AG08396 (cell line): ENCODE results near the gene JAML.

Experiments used
- DNase-seq: peaks from one replicate; pipeline ENCODE4 v3.0.0; 2012; ENCODE audit warnings: low spot score, mixed read lengths

Gene JAML

DNA sequence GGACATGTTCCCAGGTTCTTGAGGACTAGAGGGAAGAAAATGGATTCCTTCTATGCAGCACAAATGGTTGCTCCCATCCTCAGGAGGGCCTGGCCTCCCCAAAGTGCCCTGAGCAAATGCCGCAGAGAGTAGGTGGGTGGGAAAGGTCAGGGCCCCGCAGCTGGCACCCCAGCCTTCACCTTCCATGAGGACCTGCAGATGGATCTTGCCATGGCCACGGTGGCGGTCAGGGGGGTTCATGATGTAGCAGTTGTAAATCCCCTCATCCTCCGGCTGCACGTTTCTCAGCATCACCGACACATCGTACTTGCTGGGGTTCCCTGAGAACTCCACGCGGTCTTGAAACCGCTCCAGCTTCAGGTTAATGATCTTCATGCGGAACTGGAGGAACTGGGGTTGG lies 56.9 kb downstream of the JAML start:
- DNase-seq = no peak

DNA sequence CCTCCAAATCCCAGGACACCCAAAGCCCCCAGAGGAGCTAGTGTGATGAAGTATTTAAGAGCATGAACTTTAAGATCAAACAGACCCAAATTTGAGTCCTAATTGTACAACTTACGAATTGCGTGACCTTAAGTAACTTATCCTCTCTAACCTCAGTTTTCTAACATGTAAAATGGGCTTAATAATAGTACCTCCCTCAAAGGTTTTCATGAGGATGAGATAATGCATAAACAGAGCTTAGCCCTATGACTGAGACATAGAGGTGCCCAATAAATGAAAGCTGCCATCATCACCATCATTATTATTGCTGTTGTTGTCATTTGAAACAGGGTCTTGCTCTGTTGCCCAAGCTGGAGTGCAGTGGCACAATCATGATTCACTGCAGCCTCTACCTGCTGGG lies 57.6 kb downstream of the JAML start:
- DNase-seq = no peak

DNA sequence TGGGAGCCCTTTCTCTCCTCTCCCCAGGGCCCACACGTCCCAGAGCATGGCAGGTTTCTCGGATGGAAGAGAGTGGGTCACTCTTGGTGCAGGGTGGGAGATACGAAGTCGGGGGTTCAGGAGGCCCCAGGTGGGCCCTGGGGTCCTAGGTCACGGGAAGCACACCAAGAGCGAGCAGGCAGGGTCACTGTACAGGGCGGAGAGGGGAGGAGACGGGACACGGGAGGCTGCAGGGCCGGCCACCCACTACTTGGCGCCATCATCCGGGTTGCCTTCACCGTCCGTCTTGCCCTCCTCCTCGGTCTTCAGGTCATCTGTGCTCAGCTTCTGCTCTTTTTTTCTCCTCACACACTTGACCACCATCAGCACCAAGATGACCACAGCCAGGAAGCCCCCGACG lies 58.2 kb downstream of the JAML start:
- DNase-seq = no peak

DNA sequence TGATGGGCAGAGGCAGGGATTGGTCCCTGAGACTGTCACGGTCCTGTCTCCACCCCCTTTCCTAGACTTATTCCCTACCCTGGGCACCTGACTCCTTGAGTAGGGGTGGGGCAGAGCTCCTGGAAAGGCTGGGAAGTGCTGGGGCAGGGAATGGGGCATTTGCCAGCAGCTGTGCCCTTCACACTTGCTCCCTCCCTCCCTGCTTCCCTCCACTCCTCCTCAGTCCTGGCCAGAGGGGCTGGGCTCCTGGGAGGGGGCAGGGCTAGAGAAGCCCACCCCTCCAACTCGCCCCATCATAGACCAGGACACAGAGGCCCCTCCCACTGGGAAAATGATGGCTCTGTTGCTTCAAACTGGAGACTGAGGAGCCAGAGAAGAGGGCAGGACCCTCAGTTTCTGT lies 59.9 kb downstream of the JAML start:
- DNase-seq = no peak

DNA sequence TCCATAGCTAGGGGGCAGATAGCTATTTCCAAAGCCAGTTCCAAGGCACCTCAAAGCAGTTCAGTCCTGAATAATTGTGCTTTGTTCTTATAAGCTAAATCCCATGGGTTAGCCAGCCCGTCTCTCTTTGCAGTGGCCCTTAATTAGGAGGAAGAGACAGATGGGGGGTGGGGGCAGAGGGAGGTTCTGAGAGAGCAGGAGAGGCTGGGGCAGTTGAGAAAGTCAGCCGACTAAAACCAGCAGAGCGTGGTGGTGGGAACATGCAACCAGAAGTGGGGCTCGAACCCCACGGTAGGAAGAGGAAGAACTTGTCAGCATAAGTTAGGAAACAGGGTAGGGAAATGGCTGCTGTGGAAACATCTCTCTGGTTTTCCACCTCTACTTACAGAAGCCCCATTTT lies 61.3 kb downstream of the JAML start:
- no peak for DNase-seq

DNA sequence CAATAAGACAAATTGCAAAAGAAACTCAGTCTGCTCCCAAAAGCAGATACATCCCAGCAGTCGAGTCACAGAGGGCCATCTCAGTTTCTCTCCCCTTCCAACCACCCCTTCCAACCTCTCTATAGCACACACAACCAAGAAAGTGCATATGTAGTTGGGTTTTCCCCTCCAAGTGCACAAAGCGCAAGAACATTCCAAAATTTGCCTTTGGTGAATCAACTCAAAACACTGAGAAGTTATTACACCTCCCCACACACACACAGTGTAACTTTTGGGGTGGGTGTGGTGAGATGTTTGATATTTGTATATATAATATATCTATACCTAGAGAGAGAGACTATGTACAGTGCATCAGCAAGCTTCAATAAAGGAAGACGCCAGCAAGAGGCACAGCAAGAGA lies 62.0 kb downstream of the JAML start:
- no peak for DNase-seq

DNA sequence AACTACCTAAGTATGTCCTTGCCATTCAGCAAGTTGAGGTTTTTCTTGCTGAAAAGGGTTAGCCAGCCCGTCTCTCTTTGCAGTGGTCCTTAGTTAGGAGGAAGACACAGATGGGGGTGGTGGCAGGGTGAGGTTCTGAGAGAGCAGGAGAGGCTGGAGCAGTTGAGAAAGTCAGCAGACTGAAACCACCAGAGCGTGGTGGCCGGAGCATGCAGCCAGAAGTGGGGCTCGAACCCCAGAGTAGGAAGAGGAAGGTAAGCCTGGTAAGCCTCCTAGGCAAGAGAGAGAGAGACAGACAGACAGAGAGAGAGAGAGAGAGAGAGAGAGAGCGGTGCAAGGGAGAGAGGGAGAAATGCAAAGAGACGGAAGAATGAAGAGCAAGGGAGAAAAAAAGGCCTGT lies 63.0 kb downstream of the JAML start:
- no peak for DNase-seq

DNA sequence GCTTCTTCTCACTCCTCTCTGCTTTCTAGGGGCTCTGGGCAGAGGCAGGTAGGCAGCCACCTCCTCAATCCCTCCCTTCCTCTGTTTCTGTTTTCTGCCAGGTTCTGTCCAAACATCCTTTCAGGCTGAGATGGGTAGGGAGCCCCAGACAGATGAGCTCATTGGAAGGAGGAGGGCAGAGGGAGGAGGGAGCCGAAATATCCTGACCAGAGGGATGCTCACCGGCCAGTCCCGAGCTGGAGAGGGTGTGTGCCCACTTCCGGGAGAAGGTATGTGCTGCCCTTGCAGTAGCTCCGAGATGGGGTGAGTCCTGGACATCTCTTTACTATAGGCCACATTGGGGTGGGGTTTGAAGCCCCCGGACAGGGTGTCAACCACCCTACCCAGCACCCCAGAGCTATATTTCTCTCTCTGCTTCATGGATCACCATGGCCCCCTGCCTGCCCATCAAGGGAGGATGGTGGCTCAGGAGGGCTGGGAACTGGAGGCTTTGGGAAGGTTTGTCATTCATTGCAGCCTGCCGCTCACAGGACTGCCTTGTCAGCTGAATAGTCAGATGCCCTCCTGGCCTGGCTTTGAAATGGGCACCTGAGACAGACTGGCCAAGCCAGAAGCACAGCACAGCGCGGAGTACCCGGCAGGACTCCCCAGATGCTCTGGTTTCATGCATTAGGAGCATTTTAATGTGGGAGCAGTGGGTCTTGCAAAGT lies 67.5 kb downstream of the JAML start:
- DNase-seq = no peak

DNA sequence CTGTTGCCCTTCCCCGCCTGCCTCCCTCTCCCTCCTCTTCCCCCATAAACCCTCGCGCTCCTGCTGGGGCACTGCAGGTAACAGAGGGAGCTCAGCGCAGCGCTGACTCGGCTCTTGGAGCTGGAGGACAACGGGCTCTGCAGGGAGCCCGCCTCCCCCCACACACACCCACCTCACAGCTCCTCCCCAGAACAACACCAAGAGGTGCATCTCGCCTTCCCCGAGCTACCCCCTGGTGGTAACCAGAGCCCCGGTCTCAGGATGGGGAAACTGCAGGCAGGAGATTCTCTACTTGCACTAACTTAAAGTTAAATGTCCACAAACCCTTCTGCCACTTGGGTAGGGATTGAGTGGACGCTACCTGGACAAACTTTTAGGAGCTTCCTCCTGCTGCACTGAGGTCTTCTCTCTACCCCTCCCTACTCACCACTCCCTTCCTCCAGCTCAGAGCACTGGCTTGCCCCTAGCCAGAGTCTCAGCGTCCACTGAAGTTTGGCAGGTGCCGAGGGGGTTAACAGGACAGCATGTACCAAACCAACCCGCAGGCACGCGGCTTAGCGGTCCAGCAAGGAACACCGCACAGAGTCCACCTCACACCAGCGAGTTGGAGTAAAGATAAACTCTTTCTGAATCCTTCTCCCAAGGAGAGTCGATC lies 68.2 kb downstream of the JAML start:
- no peak for DNase-seq

DNA sequence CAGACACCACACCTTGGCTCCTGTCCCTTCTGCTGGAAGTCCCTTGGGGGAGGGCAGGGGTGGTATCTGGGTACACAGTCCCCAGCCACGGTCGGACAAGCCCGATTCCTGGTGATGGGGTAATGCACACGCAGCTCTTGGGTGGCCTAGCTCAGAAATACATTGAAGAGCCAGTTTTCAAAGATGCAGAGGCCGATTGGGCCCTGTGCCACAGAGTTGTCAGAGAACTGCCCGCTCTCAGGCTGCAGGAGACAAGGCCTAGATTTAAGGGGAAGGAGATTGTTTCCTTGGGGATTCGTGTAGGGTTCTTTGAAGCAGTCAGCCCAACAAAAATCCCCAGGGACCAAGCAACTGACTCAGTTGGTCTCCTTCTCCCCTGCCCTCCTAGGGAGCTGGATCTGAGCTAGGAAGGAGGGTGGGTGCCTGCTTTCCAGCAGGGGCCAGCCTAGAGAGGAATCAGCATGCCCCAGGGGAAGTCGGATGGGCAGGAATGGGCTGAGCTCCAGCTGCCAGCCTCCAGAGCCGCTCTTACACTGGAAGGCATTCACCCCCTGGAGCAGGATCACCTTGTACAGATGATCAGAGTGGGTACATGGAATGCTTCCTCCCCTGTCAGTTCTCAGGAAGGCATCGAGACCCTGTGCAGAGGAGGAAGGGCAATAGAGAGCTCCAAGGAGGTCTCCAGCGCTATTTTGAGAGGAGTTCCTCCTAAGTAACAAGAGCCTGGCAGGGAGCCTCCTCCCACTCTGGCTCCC lies 68.9 kb downstream of the JAML start:
- DNase-seq = no peak

DNA sequence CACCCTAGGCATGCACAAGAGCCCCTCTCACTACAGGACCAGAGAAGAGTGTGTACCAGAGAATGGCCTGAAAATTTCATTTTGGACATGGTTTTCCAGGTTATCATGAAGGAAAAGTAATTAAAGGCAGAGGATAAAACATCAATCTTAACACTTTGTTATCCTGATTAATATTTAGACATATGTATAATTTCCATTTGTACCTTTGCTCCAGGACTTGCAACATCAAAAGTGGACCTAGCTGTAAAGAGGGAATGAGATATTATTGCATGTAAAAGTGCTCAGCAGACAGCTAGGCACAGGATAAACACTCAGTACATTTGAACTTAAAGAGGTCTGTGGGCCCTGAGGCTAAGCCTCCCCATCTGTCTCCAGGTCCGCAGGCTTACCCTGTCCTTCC lies 70.2 kb downstream of the JAML start:
- DNase-seq = no peak

DNA sequence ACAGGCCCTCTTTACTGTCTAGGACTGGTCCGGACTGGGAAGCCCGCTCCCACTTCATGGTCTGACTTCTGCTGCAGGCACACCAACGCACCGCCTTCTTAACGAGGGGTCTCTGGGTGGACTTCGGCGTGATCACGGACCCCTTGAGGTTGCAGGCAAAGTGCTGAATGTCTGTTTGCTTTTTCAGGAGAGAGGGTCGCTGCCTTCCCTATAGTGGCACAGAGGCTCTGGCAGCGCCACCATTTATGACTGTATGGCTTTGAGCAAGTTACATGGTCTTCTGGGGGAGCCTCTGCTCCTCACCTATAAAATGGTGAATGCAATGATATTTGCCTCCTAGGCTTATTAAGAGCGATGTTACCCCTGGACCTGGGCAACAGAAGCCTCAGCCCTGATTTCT lies 70.8 kb downstream of the JAML start:
- DNase-seq = no peak

DNA sequence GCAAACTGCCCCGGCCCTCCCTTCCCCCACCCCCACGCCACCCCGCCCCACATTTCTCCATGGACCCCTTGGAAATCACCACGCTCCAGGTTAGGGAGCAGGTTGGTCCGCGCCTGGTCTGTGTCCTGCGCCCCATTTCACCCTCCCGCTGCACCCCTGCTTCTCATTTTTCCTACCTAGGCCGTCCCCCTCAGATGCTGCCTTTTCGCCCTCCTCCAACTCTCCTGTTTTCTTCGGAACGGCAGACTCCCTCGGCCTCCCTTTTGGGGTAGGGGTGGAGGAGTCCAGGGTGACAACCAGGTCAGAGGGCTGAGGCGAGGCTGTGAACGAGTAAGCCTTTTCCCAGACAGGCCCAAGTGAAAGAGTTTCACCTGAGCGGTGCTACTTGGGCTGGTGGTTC lies 71.3 kb downstream of the JAML start:
- no peak for DNase-seq

DNA sequence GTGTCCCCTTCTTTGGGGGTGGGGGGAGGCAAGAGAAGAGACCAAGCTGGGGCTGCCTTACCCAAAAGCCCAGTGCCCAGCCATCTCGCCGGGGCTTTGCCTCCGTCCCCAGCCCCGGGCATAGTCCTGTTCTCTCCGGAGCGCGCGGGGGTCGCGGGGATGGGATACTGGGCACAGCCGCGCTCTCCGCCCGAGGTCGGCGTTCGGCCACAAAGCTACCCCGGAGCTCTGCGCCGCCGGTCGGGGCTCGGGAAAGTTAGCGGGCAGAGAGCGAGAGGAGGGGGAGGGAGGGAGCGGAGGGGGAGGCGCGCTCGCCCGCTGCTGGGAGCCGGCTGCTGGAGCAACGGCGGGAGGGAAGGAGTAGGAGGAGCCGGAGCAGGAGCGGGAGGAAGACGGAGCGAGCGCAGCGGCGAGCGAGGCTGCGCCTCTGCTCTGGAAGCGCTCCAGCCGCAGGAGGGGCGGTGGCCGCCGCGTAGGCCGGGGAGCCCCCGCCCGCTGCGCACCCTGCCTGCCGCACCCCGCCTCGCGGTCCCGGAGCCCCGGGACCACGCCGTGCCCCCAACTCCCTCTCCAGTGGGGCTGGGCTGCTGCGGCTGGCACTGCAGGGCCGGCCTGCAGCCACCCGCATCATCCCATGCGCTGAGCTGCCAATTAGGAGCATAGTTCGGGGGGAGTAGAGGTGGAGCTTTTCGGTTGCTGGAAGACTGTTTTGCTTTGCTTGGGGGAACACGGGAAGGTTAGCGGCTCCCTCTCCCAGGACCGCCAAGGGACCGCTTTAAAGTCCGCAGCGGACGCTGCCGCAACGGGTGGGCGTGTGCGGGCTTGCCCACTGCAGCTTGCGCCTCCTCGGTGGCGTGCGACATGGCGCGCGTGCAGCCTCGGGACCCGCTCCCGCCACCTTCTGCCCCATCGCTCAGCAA lies 72.0 kb downstream of the JAML start, which contains the start of gene SCN4B:
SCN4B (minus strand) TSS at position 272 of the 920 bp plus-strand sequence; CDS start at position 122, 150 bp downstream.
- peak; percentile 90 for DNase-seq

DNA sequence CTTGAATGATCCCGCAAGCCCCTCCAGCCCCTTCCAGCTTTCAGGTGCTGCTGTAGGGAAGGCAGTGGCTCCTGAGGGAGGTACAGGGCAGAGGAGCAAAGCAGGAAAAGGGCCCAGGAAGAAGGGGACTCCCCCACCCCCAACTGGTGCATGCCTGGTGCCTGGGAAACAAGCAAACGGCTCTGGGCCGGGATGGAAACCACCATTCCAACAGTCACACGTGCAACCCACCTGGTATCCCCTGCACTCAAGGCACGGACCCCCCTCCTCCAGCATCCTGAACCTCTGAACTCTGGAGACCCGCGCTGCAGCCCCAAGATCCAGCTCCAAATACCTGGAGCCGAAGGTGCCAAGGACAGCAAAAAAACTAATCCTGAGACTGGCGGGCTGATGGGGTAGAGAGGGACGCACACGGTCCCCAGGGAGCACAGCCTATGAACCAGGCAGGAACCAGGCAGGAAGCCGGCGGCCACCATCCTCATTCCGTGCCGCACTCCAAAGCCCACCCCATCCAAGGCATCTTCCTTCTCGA lies 72.7 kb downstream of the JAML start:
- DNase-seq = no peak

DNA sequence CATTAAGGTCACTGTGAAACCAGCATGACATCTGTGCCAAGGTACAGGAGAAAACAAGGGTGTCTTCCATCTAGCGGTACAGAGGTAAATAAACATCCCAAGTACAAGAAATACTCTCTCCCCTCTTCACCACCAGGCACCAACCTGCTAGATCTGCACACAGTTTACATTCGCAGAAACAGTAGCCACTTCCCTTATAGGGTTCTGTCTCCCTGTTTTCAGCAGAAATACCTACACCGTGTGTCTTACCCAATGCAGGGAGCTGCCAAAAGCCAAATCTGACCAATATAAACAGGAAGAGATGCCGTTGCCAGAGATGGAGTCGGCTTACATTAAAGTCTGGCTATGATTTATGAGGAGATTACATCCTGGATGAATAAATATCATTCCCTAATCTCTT lies 73.4 kb downstream of the JAML start:
- DNase-seq = peak; percentile 61

DNA sequence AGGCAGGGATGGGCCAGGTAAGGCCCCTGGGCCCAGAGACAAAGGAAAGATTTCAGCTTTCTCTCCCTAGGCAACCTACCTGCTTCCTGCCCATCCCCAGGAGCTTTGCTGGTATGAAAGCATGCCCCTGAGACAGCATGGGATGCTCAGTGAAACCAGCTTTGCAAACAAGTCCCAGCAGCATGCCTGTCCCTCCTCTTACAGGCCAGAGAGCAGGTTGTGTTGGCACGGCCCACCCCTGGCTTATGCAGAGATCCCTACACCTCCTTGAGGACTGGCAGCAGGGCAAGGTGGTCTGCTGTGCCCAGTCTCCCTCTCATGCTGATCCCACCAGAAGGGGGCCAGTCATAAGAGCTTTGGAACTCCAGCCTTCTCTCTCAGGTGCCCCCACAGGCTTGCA lies 75.3 kb downstream of the JAML start:
- DNase-seq = no peak

DNA sequence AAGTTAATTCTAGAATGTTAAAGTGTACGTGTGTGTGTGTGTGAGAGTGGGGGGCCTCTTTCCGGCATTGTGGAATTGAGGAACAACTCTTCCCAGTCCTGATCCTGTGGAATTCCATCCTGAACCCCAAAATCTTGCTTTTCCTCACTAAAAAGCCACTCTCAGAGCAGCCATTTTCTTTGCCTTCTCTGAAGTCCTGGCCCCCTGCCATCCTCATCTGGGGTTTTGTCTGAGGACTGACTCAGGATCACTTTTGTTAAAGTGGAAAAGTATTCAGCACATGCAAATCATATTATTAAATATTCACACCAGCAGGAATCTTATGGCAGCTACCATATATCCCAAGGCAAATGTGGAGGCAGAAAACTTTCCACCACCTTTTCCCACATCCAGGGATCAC lies 76.0 kb downstream of the JAML start:
- DNase-seq = peak; percentile 39

DNA sequence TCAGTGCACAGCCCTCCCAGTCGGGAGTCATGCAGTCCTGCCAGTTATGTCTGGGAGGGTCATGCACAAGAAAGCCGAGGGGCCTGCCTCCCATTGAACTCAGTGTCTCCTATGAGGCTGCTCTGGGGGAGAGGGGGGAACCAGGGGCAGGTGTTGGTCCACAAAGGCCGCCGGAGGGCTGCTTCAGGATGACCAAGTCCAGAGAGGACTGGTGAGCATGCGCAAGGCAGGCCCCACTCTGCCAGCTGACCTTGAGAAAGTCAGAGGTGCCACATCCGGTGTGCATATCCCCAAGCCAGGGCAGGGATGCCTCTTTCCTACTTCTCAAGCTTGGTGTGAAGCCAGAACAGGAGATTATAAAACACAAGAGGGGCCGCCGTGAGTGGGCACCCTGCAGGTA lies 76.6 kb downstream of the JAML start:
- DNase-seq = no peak

DNA sequence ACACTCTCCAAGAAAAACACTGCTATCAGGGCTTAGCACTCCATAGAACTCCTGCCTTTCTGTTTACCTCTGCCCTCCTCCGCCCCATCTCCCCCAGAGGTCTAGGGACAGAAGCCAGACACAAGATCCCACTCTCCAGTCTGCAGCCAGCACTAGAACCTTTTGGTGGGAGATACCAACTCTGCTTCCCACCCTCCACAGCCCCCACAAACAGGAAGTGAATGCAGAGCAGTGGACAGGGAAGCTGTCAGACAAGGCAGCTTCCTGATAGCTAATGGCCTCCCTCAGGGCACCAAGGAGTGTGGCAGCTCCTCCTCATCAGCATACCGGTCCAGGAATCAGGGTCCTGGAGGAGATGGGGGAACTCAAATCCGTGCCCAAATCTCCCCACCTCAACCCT lies 77.3 kb downstream of the JAML start:
- DNase-seq = no peak

DNA sequence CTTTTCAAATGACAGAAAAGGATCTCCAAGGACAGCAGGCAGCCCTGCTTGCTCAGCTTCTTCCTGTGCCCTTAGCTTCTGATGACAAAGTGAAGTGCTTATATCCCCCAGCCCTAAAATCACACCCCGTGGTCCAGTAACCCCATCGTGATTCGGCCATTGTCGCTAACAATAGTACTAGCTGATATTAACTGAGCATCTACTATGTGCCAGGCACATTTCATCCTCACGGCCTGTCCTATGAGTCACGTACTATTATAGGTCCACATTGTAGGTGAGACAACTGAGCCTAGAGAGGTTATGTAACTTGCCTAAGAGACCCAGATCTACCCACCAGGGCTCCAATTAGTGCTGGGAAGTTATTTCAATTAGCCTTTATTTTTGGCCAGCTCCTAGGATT lies 78.3 kb downstream of the JAML start:
- DNase-seq = no peak
